HG03066 (cell line): Measurements from ENCODE around the gene CCNF.

Experiments
- ATAC-seq: cut with Tn5 transposase; IDR thresholded peaks from one replicate; pipeline ENCODE4 v1.9.1; 2021; ENCODE audit warnings: low read depth; ENCODE audit not compliant: unreplicated experiment

CCNF gene

GRCh38 chr16:2498531-2499253 is 69.4 kb downstream of the CCNF start:
- ATAC-seq: no peak

DNA sequence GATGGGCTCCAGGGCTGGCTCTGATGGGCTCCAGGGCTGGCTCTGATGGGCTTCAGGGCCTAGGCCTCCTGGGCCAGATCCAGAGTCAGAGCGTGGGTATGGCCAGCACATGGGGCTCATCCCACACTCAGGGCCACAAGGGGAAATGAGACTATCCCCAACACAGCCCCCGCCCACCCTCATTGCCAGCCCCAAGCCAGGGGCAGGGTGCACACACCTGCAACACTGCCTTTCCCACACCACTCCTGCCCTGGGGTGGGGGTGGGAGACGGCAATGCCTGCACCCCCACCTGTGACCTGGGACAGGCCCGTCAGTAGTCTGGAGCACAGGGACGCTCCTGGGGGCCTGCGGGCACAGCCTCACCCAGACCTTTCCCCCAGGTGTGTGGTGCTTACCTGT is 70.2 kb downstream of the CCNF start:
- no peak for ATAC-seq

DNA sequence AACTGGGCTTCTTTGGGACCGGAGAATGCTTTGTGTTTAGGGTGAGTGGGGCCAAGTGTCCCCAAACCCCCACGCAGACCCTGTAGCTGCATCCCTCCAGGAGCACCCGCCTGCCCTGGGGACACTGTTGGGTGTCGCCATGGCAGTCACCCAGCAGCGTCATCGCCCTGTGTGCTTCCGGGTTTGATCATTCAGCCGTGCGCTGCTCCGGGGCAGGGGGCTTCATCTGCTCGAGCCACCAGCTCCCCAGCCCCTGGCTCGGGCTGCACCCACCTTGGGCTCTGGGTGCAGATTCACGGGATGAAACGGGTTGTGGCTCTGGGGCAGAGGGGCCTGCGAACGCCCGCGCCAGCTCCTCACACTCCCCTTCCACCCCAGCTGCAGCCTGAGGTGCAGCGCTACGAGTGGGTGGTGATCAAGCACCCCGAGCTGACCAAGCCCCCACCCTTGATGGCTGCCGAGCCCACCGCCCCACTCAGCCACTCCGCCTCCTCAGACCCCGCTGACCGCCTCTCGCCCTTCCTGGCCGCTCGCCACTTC is 70.7 kb downstream of the CCNF start:
- ATAC-seq: no peak

DNA sequence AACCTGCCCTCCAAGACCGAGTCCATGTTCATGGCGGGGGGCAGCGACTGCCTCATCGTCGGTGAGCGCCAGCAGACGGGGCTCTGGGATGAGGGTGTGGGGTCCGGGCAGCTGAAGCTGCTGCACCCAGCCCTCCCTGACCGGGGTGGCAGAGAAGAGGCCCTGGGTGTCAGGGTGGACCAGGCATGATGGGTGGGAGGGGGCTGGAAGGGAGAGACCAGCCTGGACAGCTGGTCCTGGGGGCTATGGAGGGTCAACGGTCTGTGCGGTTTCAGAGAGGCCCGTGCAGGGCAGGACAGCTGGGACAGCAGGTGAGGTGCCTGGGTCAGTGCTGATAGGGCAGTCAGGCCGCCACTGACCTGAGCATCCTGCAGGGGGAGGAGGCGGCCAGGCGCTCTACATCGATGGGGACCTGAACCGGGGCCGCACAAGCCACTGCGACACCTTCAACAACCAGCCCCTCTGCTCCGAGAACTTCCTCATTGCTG is 71.2 kb downstream of the CCNF start:
- ATAC-seq: no peak

GRCh38 chr16:2500918-2501750 is 71.9 kb downstream of the CCNF start:
- ATAC-seq: no peak

DNA sequence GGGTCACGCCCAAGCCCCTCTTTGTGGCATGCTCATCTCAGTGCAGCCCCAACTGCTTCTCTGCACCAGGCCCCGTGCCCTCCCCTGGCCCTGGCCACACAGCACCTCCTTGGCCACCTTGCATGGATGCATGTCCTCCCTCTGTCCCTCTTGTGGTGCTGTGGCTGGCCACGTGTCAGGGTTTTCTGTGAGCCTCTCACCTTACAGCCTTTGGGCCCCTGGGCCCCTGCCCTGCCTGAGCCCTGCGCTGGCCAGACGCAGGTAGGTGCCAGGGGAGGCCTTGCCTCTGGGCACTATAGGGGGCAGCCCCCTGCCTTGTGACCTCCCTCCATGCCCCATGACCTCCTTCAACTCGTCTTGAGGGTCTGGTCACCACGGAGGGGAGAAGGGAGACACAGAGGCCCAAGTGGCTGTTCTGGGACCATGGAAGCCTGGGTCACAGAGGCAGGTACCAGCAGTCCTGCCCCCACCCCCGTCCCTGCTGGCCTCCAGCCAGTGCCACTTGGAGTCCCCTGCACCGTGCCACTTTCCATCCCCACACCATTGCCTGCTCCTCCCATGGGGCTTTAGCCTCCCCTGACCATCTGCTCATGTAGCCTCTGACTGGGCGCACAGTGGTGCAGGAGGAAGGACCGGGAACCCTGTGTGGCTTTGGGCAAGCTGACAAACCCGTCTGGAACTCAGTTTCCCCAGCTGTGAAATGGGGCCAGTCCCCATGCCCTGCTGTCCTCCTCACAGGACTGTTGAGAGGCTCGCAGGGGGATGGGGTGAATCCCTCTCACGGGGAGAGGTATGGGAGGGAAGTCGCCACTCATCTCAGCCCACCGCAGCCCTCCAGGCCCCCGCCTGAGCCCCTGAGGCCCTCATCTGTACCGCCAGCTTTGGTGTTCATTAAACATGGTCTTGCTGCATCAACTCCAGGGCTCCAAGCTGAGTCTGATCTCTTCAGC is 73.0 kb downstream of the CCNF start:
- ATAC-seq: no peak

GRCh38 chr16:2505695-2506094 is 76.4 kb downstream of the CCNF start:
- ATAC-seq: no peak

DNA sequence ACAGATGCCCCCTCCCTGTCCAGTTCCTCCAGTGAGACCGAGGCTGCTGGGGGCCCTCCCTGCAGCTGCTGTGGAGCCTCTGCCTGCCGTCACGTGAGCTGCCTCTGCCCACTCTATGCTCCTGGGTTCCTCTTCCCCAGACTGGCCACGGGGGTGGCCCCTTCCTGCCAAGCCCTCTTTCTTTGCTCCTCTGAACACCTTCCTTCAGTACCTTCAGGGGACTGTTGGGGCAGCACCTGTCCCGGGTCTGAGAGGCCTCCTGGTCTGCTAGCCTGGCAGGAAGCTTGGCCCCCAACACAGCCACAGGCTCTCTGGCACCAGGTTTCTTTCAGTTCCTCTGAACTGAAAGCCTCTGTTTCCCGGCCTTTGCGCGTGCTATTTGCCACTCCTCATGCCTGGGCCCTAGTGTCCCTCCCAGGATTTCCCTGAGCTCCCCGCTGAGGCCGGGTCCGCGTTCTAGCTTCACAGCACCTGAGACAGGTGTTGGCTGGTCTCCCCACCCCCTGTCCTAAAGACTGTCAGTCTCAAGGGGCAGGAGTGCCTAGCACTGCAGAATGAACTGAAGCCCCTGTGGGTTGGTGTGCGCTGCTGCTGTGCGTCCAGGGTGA is 77.9 kb downstream of the CCNF start:
- ATAC-seq: no peak

- no peak for ATAC-seq
These were observed 78.4 kb downstream of the CCNF start for GRCh38 chr16:2507665-2508064.
